Mucosa of rectum (tissue), 2 donors: ENCODE data around the gene ZNF273.
A peak's percentile ranks its signal among the peaks of the same experiment; 100 is the strongest.
"Not testable (repeated sequence)": the region's sequence is repeated elsewhere in the genome, so short reads cannot be mapped to it uniquely, and the experiment has no call there.

Source experiments
- H3K27ac ChIP-seq, 2 donors: one replicate each; pipeline ENCODE4 v1.7.0; 2013; ENCODE audit warnings: inconsistent platforms in 2 of 2, low read depth in 2 of 2, low read length in 2 of 2
- H3K27me3 ChIP-seq, 2 donors: one replicate each; pipeline ENCODE4 v1.7.0; 2013; ENCODE audit warnings: low read length in 2 of 2; ENCODE audit not compliant: control insufficient read depth in 2 of 2, insufficient read depth in 2 of 2
- H3K36me3 ChIP-seq, 2 donors: one replicate each; pipeline ENCODE4 v1.7.0; 2013; ENCODE audit warnings: low read length in 2 of 2; ENCODE audit not compliant: control insufficient read depth in 2 of 2, insufficient read depth in 2 of 2
- H3K4me1 ChIP-seq, 2 donors: one replicate each; pipeline ENCODE4 v1.7.0; 2013; ENCODE audit warnings: low read length in 2 of 2, mild to moderate bottlenecking in 1 of 2; ENCODE audit not compliant: control insufficient read depth in 2 of 2, insufficient read depth in 2 of 2
- H3K4me3 ChIP-seq, 2 donors: one replicate each; pipeline ENCODE4 v1.7.0; 2013; ENCODE audit warnings: low read length in 2 of 2
- H3K9ac ChIP-seq, 2 donors: one replicate each; pipeline ENCODE4 v1.7.0; 2013; ENCODE audit warnings: low read length in 2 of 2, low read depth in 1 of 2, mild to moderate bottlenecking in 1 of 2
- H3K9me3 ChIP-seq, 2 donors: one replicate each; pipeline ENCODE4 v1.7.0; 2013; ENCODE audit warnings: low read length in 2 of 2; ENCODE audit not compliant: control insufficient read depth in 2 of 2
- donor health status: healthy.
- donor health status: Normal muscosa, but diverticular disease.

The ZNF273 gene

GRCh38 chr7:64902806-64903721, at the start of gene ZNF273:
Gene ZNF273 (plus strand): TSS chr7:64903273. CDS start chr7:64903318, 45 bp downstream.
- Histone ChIP-seq H3K9me3 (no peaks in the 10 kb centered on the region), H3K9ac (peak within 1 kb of the TSS; percentile 77 to 83), H3K4me1 (peaks cover 0 to 2% of the 10 kb centered on the region in 2 donors), H3K27me3 (no peaks in the 10 kb centered on the region), H3K27ac (peak within 1 kb of the TSS; percentile 11 to 43), H3K4me3 (peak within 1 kb of the TSS; percentile 74 to 96), H3K36me3 (no peaks in the 10 kb centered on the region)

- Histone ChIP-seq H3K4me1 (no peaks in the 10 kb centered on the region), H3K27ac (no peak overlapping the region)
These were observed 49.4 kb upstream of the ZNF273 start for GRCh38 chr7:64853679-64854078.

GRCh38 chr7:64854969-64855368, 48.1 kb upstream of the ZNF273 start:
- no peaks in the 10 kb centered on the region for H3K9me3 ChIP-seq

More at GRCh38 chr7:64853679-64854078, 49.4 kb upstream of the ZNF273 start:
- Histone ChIP-seq H3K36me3 (no peaks in the 10 kb centered on the region), H3K4me3 (no peak overlapping the region), H3K9ac (no peak overlapping the region), H3K9me3 (no peaks in the 10 kb centered on the region), H3K27me3 (no peaks in the 10 kb centered on the region)

GRCh38 chr7:64863021-64863420, 40.1 kb upstream of the ZNF273 start:
- Histone ChIP-seq H3K4me1 (no peaks in the 10 kb centered on the region), H3K4me3 (no peak overlapping the region), H3K27me3 (no peaks in the 10 kb centered on the region), H3K27ac (no peak overlapping the region), H3K9ac (no peak overlapping the region), H3K36me3 (no peaks in the 10 kb centered on the region), H3K9me3 (no peaks in the 10 kb centered on the region)

More at GRCh38 chr7:64854969-64855368, 48.1 kb upstream of the ZNF273 start:
- no peaks in the 10 kb centered on the region for H3K4me1 ChIP-seq
- H3K27ac ChIP-seq: no peak overlapping the region
- H3K36me3 ChIP-seq: no peaks in the 10 kb centered on the region
- no peaks in the 10 kb centered on the region for H3K27me3 ChIP-seq
- no peak overlapping the region for H3K9ac ChIP-seq
- no peak overlapping the region for H3K4me3 ChIP-seq

GRCh38 chr7:64863530-64863929, 39.5 kb upstream of the ZNF273 start:
- not testable (repeated sequence) for H3K9me3 ChIP-seq, H3K4me1 ChIP-seq, H3K27me3 ChIP-seq, H3K36me3 ChIP-seq, H3K27ac ChIP-seq, H3K9ac ChIP-seq, H3K4me3 ChIP-seq

GRCh38 chr7:64863969-64864368, 39.1 kb upstream of the ZNF273 start:
- Histone ChIP-seq H3K4me1 (no peaks in the 10 kb centered on the region), H3K36me3 (no peaks in the 10 kb centered on the region), H3K27ac (no peak overlapping the region), H3K9ac (no peak overlapping the region), H3K9me3 (no peaks in the 10 kb centered on the region), H3K4me3 (no peak overlapping the region), H3K27me3 (no peaks in the 10 kb centered on the region)

GRCh38 chr7:64867863-64868440, 35.1 kb upstream of the ZNF273 start:
- H3K27ac ChIP-seq: no peak overlapping the region

GRCh38 chr7:64868499-64868898, 34.6 kb upstream of the ZNF273 start:
- Histone ChIP-seq H3K36me3 (no peaks in the 10 kb centered on the region), H3K9me3 (no peaks in the 10 kb centered on the region), H3K4me3 (no peak overlapping the region)

More at GRCh38 chr7:64867863-64868440, 35.1 kb upstream of the ZNF273 start:
- Histone ChIP-seq H3K36me3 (no peaks in the 10 kb centered on the region), H3K27me3 (no peaks in the 10 kb centered on the region), H3K4me1 (no peaks in the 10 kb centered on the region), H3K9me3 (no peaks in the 10 kb centered on the region), H3K9ac (no peak overlapping the region), H3K4me3 (no peak overlapping the region)

GRCh38 chr7:64869121-64869725, 33.9 kb upstream of the ZNF273 start:
- H3K9me3 ChIP-seq: no peaks in the 10 kb centered on the region
- H3K4me1 ChIP-seq: no peaks in the 10 kb centered on the region
- no peak overlapping the region for H3K27ac ChIP-seq
- H3K9ac ChIP-seq: no peak overlapping the region
- no peak overlapping the region for H3K4me3 ChIP-seq
- no peaks in the 10 kb centered on the region for H3K27me3 ChIP-seq
- no peaks in the 10 kb centered on the region for H3K36me3 ChIP-seq

More at GRCh38 chr7:64868499-64868898, 34.6 kb upstream of the ZNF273 start:
- H3K4me1 ChIP-seq: no peaks in the 10 kb centered on the region
- H3K27ac ChIP-seq: no peak overlapping the region
- no peak overlapping the region for H3K9ac ChIP-seq
- no peaks in the 10 kb centered on the region for H3K27me3 ChIP-seq
